Measurements from ENCODE around the gene LYSMD2. TPM values are rescaled to one million over a fixed set of nuclear protein-coding genes. Genes with fewer than 3 reads are reported as not detected.

Gene LYSMD2
- total RNA-seq, 1 donor from 2014 or later = 7.7 TPM

DNA sequence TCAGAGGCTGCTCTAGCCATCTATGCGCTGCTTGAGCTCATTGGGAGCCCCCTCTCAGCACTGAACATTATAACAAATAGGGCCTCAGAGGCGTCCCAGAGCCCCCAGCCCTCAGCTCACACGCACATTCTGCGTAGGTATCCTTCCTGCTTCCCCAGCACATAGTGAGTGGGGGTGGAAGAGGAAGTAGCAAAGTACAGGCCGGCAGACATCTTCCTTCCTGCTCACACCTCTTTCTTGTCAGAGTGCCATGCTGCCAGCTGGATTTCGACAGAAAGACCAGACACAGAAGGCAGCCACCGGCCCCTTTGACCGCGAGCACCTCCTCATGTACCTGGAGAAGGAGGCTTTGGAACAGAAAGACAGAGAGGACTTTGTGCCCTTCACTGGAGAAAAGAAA lies 30.6 kb upstream of the LYSMD2 start:
- no peaks in the 10 kb centered on the region for H3K27me3 ChIP-seq (ENCODE audit: control insufficient read depth, insufficient read depth, low read length)
- DNase-seq (ENCODE audit: low read depth) = no peak
- TF ChIP-seq, protein P1, sequence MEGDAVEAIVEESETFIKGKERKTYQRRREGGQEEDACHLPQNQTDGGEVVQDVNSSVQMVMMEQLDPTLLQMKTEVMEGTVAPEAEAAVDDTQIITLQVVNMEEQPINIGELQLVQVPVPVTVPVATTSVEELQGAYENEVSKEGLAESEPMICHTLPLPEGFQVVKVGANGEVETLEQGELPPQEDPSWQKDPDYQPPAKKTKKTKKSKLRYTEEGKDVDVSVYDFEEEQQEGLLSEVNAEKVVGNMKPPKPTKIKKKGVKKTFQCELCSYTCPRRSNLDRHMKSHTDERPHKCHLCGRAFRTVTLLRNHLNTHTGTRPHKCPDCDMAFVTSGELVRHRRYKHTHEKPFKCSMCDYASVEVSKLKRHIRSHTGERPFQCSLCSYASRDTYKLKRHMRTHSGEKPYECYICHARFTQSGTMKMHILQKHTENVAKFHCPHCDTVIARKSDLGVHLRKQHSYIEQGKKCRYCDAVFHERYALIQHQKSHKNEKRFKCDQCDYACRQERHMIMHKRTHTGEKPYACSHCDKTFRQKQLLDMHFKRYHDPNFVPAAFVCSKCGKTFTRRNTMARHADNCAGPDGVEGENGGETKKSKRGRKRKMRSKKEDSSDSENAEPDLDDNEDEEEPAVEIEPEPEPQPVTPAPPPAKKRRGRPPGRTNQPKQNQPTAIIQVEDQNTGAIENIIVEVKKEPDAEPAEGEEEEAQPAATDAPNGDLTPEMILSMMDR (IDR thresholded peaks at IDR 0.05; ENCODE audit: insufficient read depth, low read length, poor library complexity, severe bottlenecking) = no peak
- no peaks in the 10 kb centered on the region for H3K36me3 ChIP-seq (ENCODE audit: control insufficient read depth, insufficient read depth, low read length)
- H3K4me3 ChIP-seq (ENCODE audit: low read depth, low read length) = no peak overlapping the region

DNA sequence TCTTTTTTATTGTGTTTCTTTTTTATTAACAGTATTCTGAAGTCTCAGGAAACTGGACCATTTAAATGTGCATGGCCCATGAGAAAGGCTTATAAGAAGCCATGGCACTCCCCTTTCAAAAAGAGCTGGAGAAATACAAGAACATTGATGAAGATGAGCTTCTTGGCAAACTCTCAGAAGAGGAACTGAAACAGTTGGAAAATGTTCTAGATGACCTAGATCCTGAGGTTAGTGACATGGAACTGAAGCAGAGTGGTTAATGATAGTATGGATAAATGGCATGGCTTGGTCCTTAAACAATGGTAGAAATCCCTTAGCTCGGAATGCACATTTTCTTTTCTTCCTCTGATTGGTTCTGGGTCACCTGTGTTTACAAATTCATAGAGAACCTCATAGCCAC lies 28.9 kb upstream of the LYSMD2 start:
- DNase-seq (ENCODE audit: low read depth) = no peak
- H3K36me3 ChIP-seq (ENCODE audit: control insufficient read depth, insufficient read depth, low read length) = no peaks in the 10 kb centered on the region
- TF ChIP-seq, protein P1 (IDR thresholded peaks at IDR 0.05; ENCODE audit: insufficient read depth, low read length, poor library complexity, severe bottlenecking) = no peak
- no peaks in the 10 kb centered on the region for H3K27me3 ChIP-seq (ENCODE audit: control insufficient read depth, insufficient read depth, low read length)
- H3K4me3 ChIP-seq (ENCODE audit: low read depth, low read length) = no peak overlapping the region

DNA sequence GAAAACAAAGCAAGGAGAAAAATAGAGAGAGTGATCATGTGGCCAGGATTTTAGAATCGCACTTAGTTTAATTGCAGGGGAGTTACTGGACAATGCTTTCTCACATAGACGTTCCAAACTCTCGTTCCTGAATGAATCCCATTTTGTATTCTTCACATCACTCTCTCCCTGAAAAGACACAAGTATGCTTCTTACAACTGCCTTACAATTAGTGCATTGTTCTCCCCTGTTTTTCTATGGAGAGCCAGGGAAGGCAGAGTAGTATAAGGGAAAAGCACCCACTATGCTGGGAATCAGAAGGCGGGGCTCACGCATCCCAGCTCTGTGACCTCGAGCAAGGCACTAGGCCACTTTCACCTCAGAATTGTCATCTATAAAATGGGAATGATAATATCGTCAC lies 28.3 kb upstream of the LYSMD2 start:
- Histone ChIP-seq H3K4me3 (ENCODE audit: low read depth, low read length) (no peak overlapping the region), H3K36me3 (ENCODE audit: control insufficient read depth, insufficient read depth, low read length) (no peaks in the 10 kb centered on the region), H3K27me3 (ENCODE audit: control insufficient read depth, insufficient read depth, low read length) (no peaks in the 10 kb centered on the region)
- TF ChIP-seq, protein P1 (IDR thresholded peaks at IDR 0.05; ENCODE audit: insufficient read depth, low read length, poor library complexity, severe bottlenecking) = no peak
- DNase-seq (ENCODE audit: low read depth) = no peak

- Histone ChIP-seq H3K36me3 (ENCODE audit: control insufficient read depth, insufficient read depth, low read length) (no peaks in the 10 kb centered on the region), H3K4me3 (ENCODE audit: low read depth, low read length) (no peak overlapping the region), H3K27me3 (ENCODE audit: control insufficient read depth, insufficient read depth, low read length) (no peaks in the 10 kb centered on the region)
- TF ChIP-seq, protein P1 (IDR thresholded peaks at IDR 0.05; ENCODE audit: insufficient read depth, low read length, poor library complexity, severe bottlenecking) = no peak
- no peak for DNase-seq (ENCODE audit: low read depth)
Measured at GRCh38 chr15:51760805-51761204, 23.4 kb upstream of the LYSMD2 start.

- Histone ChIP-seq H3K36me3 (ENCODE audit: control insufficient read depth, insufficient read depth, low read length) (no peaks in the 10 kb centered on the region), H3K4me3 (ENCODE audit: low read depth, low read length) (no peak overlapping the region), H3K27me3 (ENCODE audit: control insufficient read depth, insufficient read depth, low read length) (no peaks in the 10 kb centered on the region)
- TF ChIP-seq, protein P1 (IDR thresholded peaks at IDR 0.05; ENCODE audit: insufficient read depth, low read length, poor library complexity, severe bottlenecking) = peak; percentile 4
- no peak for DNase-seq (ENCODE audit: low read depth)
Measured at GRCh38 chr15:51759557-51760070, 22.2 kb upstream of the LYSMD2 start.

GRCh38 chr15:51758645-51759044 lies 21.2 kb upstream of the LYSMD2 start:
- Histone ChIP-seq H3K4me3 (ENCODE audit: low read depth, low read length) (no peak overlapping the region), H3K27me3 (ENCODE audit: control insufficient read depth, insufficient read depth, low read length) (no peaks in the 10 kb centered on the region), H3K36me3 (ENCODE audit: control insufficient read depth, insufficient read depth, low read length) (no peaks in the 10 kb centered on the region)
- DNase-seq (ENCODE audit: low read depth) = no peak
- TF ChIP-seq, protein P1 (IDR thresholded peaks at IDR 0.05; ENCODE audit: insufficient read depth, low read length, poor library complexity, severe bottlenecking) = no peak
